ENCODE data around the gene PATJ. TPM values are rescaled to one million over a fixed set of nuclear protein-coding genes. Genes with fewer than 3 reads are reported as not detected.

The PATJ gene
- total RNA-seq, 2 donors from 2014 or later, result 74.3 to 81.7 TPM

- WGBS, 2 experiments (ENCODE audit: insufficient coverage in 1 of 2, insufficient read length in 1 of 2), result 93 to 100% methylated on average over 1 to 3 of the region's 3 CpGs
- H3K27me3 ChIP-seq (ENCODE audit: control insufficient read depth, insufficient read depth, low read length, poor library complexity, severe bottlenecking), result no peaks in the 10 kb centered on the region
- peaks cover 7% of the 10 kb centered on the region for H3K4me1 Mint-ChIP-seq
- no peaks in the 10 kb centered on the region for H3K27me3 Mint-ChIP-seq (ENCODE audit: insufficient read depth)
- peak; percentile 20 for TF ChIP-seq CTCF (conservative IDR thresholded peaks at IDR 0.05)
- no peaks in the 10 kb centered on the region for H3K4me1 ChIP-seq (ENCODE audit: control insufficient read depth, insufficient read depth, low read length)
- peaks cover 11% of the 10 kb centered on the region for H3K36me3 ChIP-seq (ENCODE audit: control insufficient read depth, insufficient read depth, low read length)
- H3K4me3 Mint-ChIP-seq, result no peak overlapping the region
- no peak overlapping the region for H3K27ac ChIP-seq (ENCODE audit: low read depth, low read length)
- H3K27ac Mint-ChIP-seq, result no peak overlapping the region
- DNase-seq, result no peak
- H3K9ac ChIP-seq (ENCODE audit: extremely low read depth, low read length, poor library complexity, severe bottlenecking), result no peak overlapping the region
- peaks cover 27% of the 10 kb centered on the region for H3K36me3 Mint-ChIP-seq (ENCODE audit: low read depth)
- H3K9me3 Mint-ChIP-seq, result no peaks in the 10 kb centered on the region
- H3K9me3 ChIP-seq (ENCODE audit: control insufficient read depth, low read length), result no peaks in the 10 kb centered on the region
- no peak overlapping the region for H3K4me3 ChIP-seq (ENCODE audit: low read length)
Observed at GRCh38 chr1:61853583-61853982, 111.3 kb downstream of the PATJ start.

GRCh38 chr1:61864489-61864888 is 122.2 kb downstream of the PATJ start:
- WGBS, 2 experiments (ENCODE audit: insufficient coverage in 1 of 2, insufficient read length in 1 of 2), result 88 to 100% methylated on average over 2 to 7 of the region's 7 CpGs

GRCh38 chr1:61865646-61866220 is 123.5 kb downstream of the PATJ start:
- no peak for DNase-seq
- Mint-ChIP-seq H3K4me3 (no peak overlapping the region), H3K27me3 (ENCODE audit: insufficient read depth) (no peaks in the 10 kb centered on the region), H3K9me3 (no peaks in the 10 kb centered on the region), H3K36me3 (ENCODE audit: low read depth) (peaks cover 57% of the 10 kb centered on the region), H3K4me1 (no peaks in the 10 kb centered on the region), H3K27ac (peak overlapping the region; percentile 61)
- H3K4me1 ChIP-seq (ENCODE audit: control insufficient read depth, insufficient read depth, low read length), result no peaks in the 10 kb centered on the region
- TF ChIP-seq CTCF (conservative IDR thresholded peaks at IDR 0.05), result no peak
- H3K9ac ChIP-seq (ENCODE audit: extremely low read depth, low read length, poor library complexity, severe bottlenecking), result no peak overlapping the region
- peaks cover 31% of the 10 kb centered on the region for H3K36me3 ChIP-seq (ENCODE audit: control insufficient read depth, insufficient read depth, low read length)
- H3K9me3 ChIP-seq (ENCODE audit: control insufficient read depth, low read length), result peaks cover 17% of the 10 kb centered on the region
- no peaks in the 10 kb centered on the region for H3K27me3 ChIP-seq (ENCODE audit: control insufficient read depth, insufficient read depth, low read length, poor library complexity, severe bottlenecking)
- WGBS, 2 experiments (ENCODE audit: insufficient coverage in 1 of 2, insufficient read length in 1 of 2), result 99 to 100% methylated on average over 1 to 4 of the region's 4 CpGs
- no peak overlapping the region for H3K27ac ChIP-seq (ENCODE audit: low read depth, low read length)
- H3K4me3 ChIP-seq (ENCODE audit: low read length), result no peak overlapping the region

More at GRCh38 chr1:61864489-61864888, 122.2 kb downstream of the PATJ start:
- Mint-ChIP-seq H3K9me3 (no peaks in the 10 kb centered on the region), H3K36me3 (ENCODE audit: low read depth) (peaks cover 66% of the 10 kb centered on the region), H3K4me1 (no peaks in the 10 kb centered on the region), H3K27ac (no peak overlapping the region), H3K4me3 (no peak overlapping the region), H3K27me3 (ENCODE audit: insufficient read depth) (no peaks in the 10 kb centered on the region)
- no peak overlapping the region for H3K4me3 ChIP-seq (ENCODE audit: low read length)
- peaks cover 30% of the 10 kb centered on the region for H3K36me3 ChIP-seq (ENCODE audit: control insufficient read depth, insufficient read depth, low read length)
- no peak overlapping the region for H3K27ac ChIP-seq (ENCODE audit: low read depth, low read length)
- no peak overlapping the region for H3K9ac ChIP-seq (ENCODE audit: extremely low read depth, low read length, poor library complexity, severe bottlenecking)
- no peaks in the 10 kb centered on the region for H3K27me3 ChIP-seq (ENCODE audit: control insufficient read depth, insufficient read depth, low read length, poor library complexity, severe bottlenecking)
- DNase-seq, result no peak
- peaks cover 5% of the 10 kb centered on the region for H3K9me3 ChIP-seq (ENCODE audit: control insufficient read depth, low read length)
- H3K4me1 ChIP-seq (ENCODE audit: control insufficient read depth, insufficient read depth, low read length), result no peaks in the 10 kb centered on the region
- TF ChIP-seq CTCF (conservative IDR thresholded peaks at IDR 0.05), result no peak

All from endodermal cell (in vitro differentiated cells).